GM18870 (cell line): ENCODE measurements around the gene CDKN2C.

Experiments used
- ATAC-seq: cut with Tn5 transposase; IDR thresholded peaks from one replicate; pipeline ENCODE4 v1.9.1; 2021; ENCODE audit warnings: moderate library complexity; ENCODE audit not compliant: unreplicated experiment

The CDKN2C gene

GRCh38 chr1:50959913-50960844 is 9.9 kb upstream of the CDKN2C start, which contains the start of gene FAF1:
TSS of gene FAF1 (minus strand) at chr1:50960267. CDS start at chr1:50959811, 456 bp downstream.
- ATAC-seq, result peak; percentile 87

- no peak for ATAC-seq
These were observed 5.2 kb upstream of the CDKN2C start for GRCh38 chr1:50964863-50965262.

GRCh38 chr1:50966991-50967390 is 3.1 kb upstream of the CDKN2C start:
- no peak for ATAC-seq

- ATAC-seq, result no peak
These were observed 2.5 kb upstream of the CDKN2C start for GRCh38 chr1:50967416-50968157.

GRCh38 chr1:50968158-50968820 is 1.8 kb upstream of the CDKN2C start:
- peak; percentile 31 for ATAC-seq

- peak; percentile 12 for ATAC-seq
These were observed 1.0 kb upstream of the CDKN2C start for GRCh38 chr1:50968821-50969610.

GRCh38 chr1:50970509-50970887 is 453 bp downstream of the CDKN2C start:
- no peak for ATAC-seq

GRCh38 chr1:50970931-50971582 is 1.0 kb downstream of the CDKN2C start:
- ATAC-seq, result no peak

- ATAC-seq, result no peak
These were observed 1.8 kb downstream of the CDKN2C start for GRCh38 chr1:50971748-50972305.

GRCh38 chr1:50972766-50973165 is 2.7 kb downstream of the CDKN2C start:
- ATAC-seq, result no peak

- ATAC-seq, result no peak
These were observed 3.2 kb downstream of the CDKN2C start for GRCh38 chr1:50973255-50973654.

GRCh38 chr1:50973875-50974617 is 4.0 kb downstream of the CDKN2C start:
- no peak for ATAC-seq

- no peak for ATAC-seq
These were observed 4.5 kb downstream of the CDKN2C start for GRCh38 chr1:50974618-50974935.

GRCh38 chr1:50975436-50975835 is 5.4 kb downstream of the CDKN2C start:
- ATAC-seq, result no peak

GRCh38 chr1:50976111-50976889 is 6.3 kb downstream of the CDKN2C start:
- ATAC-seq, result no peak

- peak; percentile 60 for ATAC-seq
These were observed 7.0 kb downstream of the CDKN2C start for GRCh38 chr1:50976890-50977574.

- ATAC-seq, result peak; percentile 10
These were observed 7.6 kb downstream of the CDKN2C start for GRCh38 chr1:50977575-50978143.
